Endothelial cell (in vitro differentiated cells): ENCODE results near the gene AGR2. TPM values are rescaled to one million over a fixed set of nuclear protein-coding genes. Genes with fewer than 3 reads are reported as not detected.
"Not testable (repeated sequence)": the region's sequence is repeated elsewhere in the genome, so short reads cannot be mapped to it uniquely, and the experiment has no call there.

Source experiments
- DNase-seq: peaks from one replicate; pipeline ENCODE4 v3.0.0; 2021; ENCODE audit warnings: low spot score
- H3K27ac Mint-ChIP-seq: one replicate; pipeline ENCODE4 v1.8.0; 2021; ENCODE audit warnings: mixed read lengths, inconsistent platforms; ENCODE audit not compliant: unreplicated experiment
- H3K27me3 Mint-ChIP-seq: one replicate; pipeline ENCODE4 v1.8.0; 2021; ENCODE audit warnings: mild to moderate bottlenecking, moderate library complexity, mixed read lengths, inconsistent platforms; ENCODE audit not compliant: unreplicated experiment
- H3K36me3 Mint-ChIP-seq: one replicate; pipeline ENCODE4 v1.8.0; 2021; ENCODE audit warnings: mild to moderate bottlenecking, low read depth, mixed read lengths, inconsistent platforms; ENCODE audit not compliant: unreplicated experiment
- H3K4me1 Mint-ChIP-seq: one replicate; pipeline ENCODE4 v1.8.0; 2021; ENCODE audit warnings: mild to moderate bottlenecking, mixed read lengths, inconsistent platforms; ENCODE audit not compliant: unreplicated experiment
- H3K4me3 Mint-ChIP-seq: one replicate; pipeline ENCODE4 v1.8.0; 2021; ENCODE audit warnings: mild to moderate bottlenecking, mixed read lengths, inconsistent platforms; ENCODE audit not compliant: unreplicated experiment
- H3K9me3 Mint-ChIP-seq: one replicate; pipeline ENCODE4 v1.8.0; 2021; ENCODE audit warnings: mixed read lengths, inconsistent platforms; ENCODE audit not compliant: unreplicated experiment
- CTCF ChIP-seq: fragments of 200-600 bp; sonication (generic); IDR thresholded peaks from one replicate; pipeline ENCODE4 v1.5.0; 2021; ENCODE audit warnings: antibody characterized with exemption; ENCODE audit not compliant: unreplicated experiment
- long read RNA-seq: library from polyadenylated mRNA; unstranded; transcript quantifications from one replicate; pipeline ENCODE4 v2.0.0, GENCODE V29; 2020; ENCODE audit not compliant: unreplicated experiment
- total RNA-seq: library from RNA; stranded (reverse); fragmentation: NEBNext Ultra II Directional; extraction: Animal tissue kit (Norgen Biotek cat#: 25700); gene quantifications from one replicate; pipeline ENCODE4 v1.2.1, GENCODE V29; 2021; ENCODE audit not compliant: unreplicated experiment

Gene AGR2
- not detected for total RNA-seq
- long read RNA-seq = 0 reads

- Mint-ChIP-seq H3K27ac (no peak within 1 kb of the TSS), H3K4me1 (peaks cover 19% of the 10 kb centered on the region)
Measured at GRCh38 chr7:16804674-16805439, at the start of gene AGR2. TSS of gene AGR2 (minus strand) at chr7:16804999. CDS start at chr7:16801796, 3,203 bp downstream.

GRCh38 chr7:16853189-16853588 lies 48.4 kb upstream of the AGR2 start:
- DNase-seq, H3K36me3 Mint-ChIP-seq, H3K4me3 Mint-ChIP-seq, H3K9me3 Mint-ChIP-seq, H3K27ac Mint-ChIP-seq, H3K27me3 Mint-ChIP-seq: not testable (repeated sequence)
- H3K4me1 Mint-ChIP-seq = peaks cover 11% of the 10 kb centered on the region

More at GRCh38 chr7:16804674-16805439, at the start of gene AGR2:
- DNase-seq = no peak
- Mint-ChIP-seq H3K36me3 (no peaks in the 10 kb centered on the region), H3K27me3 (no peaks in the 10 kb centered on the region), H3K4me3 (no peak within 1 kb of the TSS), H3K9me3 (no peaks in the 10 kb centered on the region)
- no peak for TF ChIP-seq CTCF

- H3K4me1 Mint-ChIP-seq = peaks cover 11% of the 10 kb centered on the region
- no peaks in the 10 kb centered on the region for H3K36me3 Mint-ChIP-seq
- no peaks in the 10 kb centered on the region for H3K9me3 Mint-ChIP-seq
- peak overlapping the region; percentile 38 for H3K27ac Mint-ChIP-seq
- no peak for DNase-seq
- no peak for TF ChIP-seq CTCF
- H3K27me3 Mint-ChIP-seq = peaks cover 5% of the 10 kb centered on the region
- no peak overlapping the region for H3K4me3 Mint-ChIP-seq
Measured at GRCh38 chr7:16851829-16852228, 47.0 kb upstream of the AGR2 start.

GRCh38 chr7:16850614-16851466 lies 46.0 kb upstream of the AGR2 start:
- TF ChIP-seq CTCF = no peak
- Mint-ChIP-seq H3K27ac (no peak overlapping the region), H3K36me3 (no peaks in the 10 kb centered on the region), H3K27me3 (peaks cover 5% of the 10 kb centered on the region), H3K9me3 (no peaks in the 10 kb centered on the region), H3K4me1 (peaks cover 11% of the 10 kb centered on the region), H3K4me3 (no peak overlapping the region)
- no peak for DNase-seq

- no peak for TF ChIP-seq CTCF
- Mint-ChIP-seq H3K27ac (no peak overlapping the region), H3K4me3 (no peak overlapping the region), H3K27me3 (peaks cover 5% of the 10 kb centered on the region), H3K36me3 (no peaks in the 10 kb centered on the region), H3K9me3 (no peaks in the 10 kb centered on the region), H3K4me1 (peaks cover 11% of the 10 kb centered on the region)
- DNase-seq = no peak
Measured at GRCh38 chr7:16849296-16850148, 44.7 kb upstream of the AGR2 start.
